ENCODE measurements around the gene SUPT3H.

Gene SUPT3H

GRCh38 chr6:44789061-44789460 is 588.7 kb downstream of the SUPT3H start:
- DNase-seq (ENCODE audit: low spot score): no peak

- DNase-seq (ENCODE audit: low spot score): no peak
Measured at GRCh38 chr6:44788387-44788981, 589.2 kb downstream of the SUPT3H start.

- DNase-seq (ENCODE audit: low spot score): no peak
Measured at GRCh38 chr6:44787254-44787834, 590.4 kb downstream of the SUPT3H start.

GRCh38 chr6:44785130-44785529 is 592.6 kb downstream of the SUPT3H start:
- DNase-seq (ENCODE audit: low spot score): no peak

- no peak for DNase-seq (ENCODE audit: low spot score)
Measured at GRCh38 chr6:44784195-44784594, 593.5 kb downstream of the SUPT3H start.

GRCh38 chr6:44782892-44783291 is 594.8 kb downstream of the SUPT3H start:
- no peak for DNase-seq (ENCODE audit: low spot score)

GRCh38 chr6:44781912-44782597 is 595.7 kb downstream of the SUPT3H start:
- no peak for DNase-seq (ENCODE audit: low spot score)

GRCh38 chr6:44780161-44780560 is 597.6 kb downstream of the SUPT3H start:
- no peak for DNase-seq (ENCODE audit: low spot score)

GRCh38 chr6:44779130-44779826 is 598.5 kb downstream of the SUPT3H start:
- no peak for DNase-seq (ENCODE audit: low spot score)

All from AG08395 (cell line).